Stimulated activated CD8-positive, alpha-beta memory T cell treated with anti-CD3 and anti-CD28 coated beads, Interleukin-7, amount 100 ng/mL, for 48 hours (primary cell): ENCODE measurements around the gene BRAT1.

Experiments used
- DNase-seq, 2 donors: peaks; one replicate each; pipeline ENCODE4 v3.0.0-alpha.2; 2020; ENCODE audit warnings: low read depth in 1 of 2; ENCODE audit errors: extremely low read depth in 1 of 2

The BRAT1 gene

GRCh38 chr7:2585446-2585845 is 30.1 kb upstream of the BRAT1 start:
- no peak for DNase-seq

- no peak for DNase-seq
Measured at GRCh38 chr7:2583798-2584580, 28.7 kb upstream of the BRAT1 start.

- DNase-seq: no peak
Measured at GRCh38 chr7:2582006-2582735, 26.8 kb upstream of the BRAT1 start.

GRCh38 chr7:2580636-2581035 is 25.3 kb upstream of the BRAT1 start:
- no peak for DNase-seq

GRCh38 chr7:2577914-2578680 is 22.8 kb upstream of the BRAT1 start:
- DNase-seq: no peak

- DNase-seq: no peak
Measured at GRCh38 chr7:2576742-2577491, 21.6 kb upstream of the BRAT1 start.

GRCh38 chr7:2575733-2576340 is 20.5 kb upstream of the BRAT1 start:
- DNase-seq: no peak

- DNase-seq: no peak
Measured at GRCh38 chr7:2575046-2575732, 19.9 kb upstream of the BRAT1 start.

- DNase-seq: no peak
Measured at GRCh38 chr7:2573761-2574160, 18.4 kb upstream of the BRAT1 start.

GRCh38 chr7:2572101-2572842 is 16.9 kb upstream of the BRAT1 start:
- no peak for DNase-seq

GRCh38 chr7:2571409-2571808 is 16.1 kb upstream of the BRAT1 start:
- no peak for DNase-seq

GRCh38 chr7:2570021-2570420 is 14.7 kb upstream of the BRAT1 start:
- DNase-seq: no peak

- no peak for DNase-seq
Measured at GRCh38 chr7:2569421-2569820, 14.1 kb upstream of the BRAT1 start.

GRCh38 chr7:2568521-2569223 is 13.3 kb upstream of the BRAT1 start:
- DNase-seq: no peak

- DNase-seq: no peak
Measured at GRCh38 chr7:2567679-2568278, 12.5 kb upstream of the BRAT1 start.

GRCh38 chr7:2566890-2567678 is 11.8 kb upstream of the BRAT1 start:
- no peak for DNase-seq

GRCh38 chr7:2566348-2566889 is 11.1 kb upstream of the BRAT1 start:
- no peak for DNase-seq
